Kidney (tissue), 14 donors: Measurements from ENCODE around the gene ERCC1. TPM values are rescaled to one million over a fixed set of nuclear protein-coding genes. Genes with fewer than 3 reads are reported as not detected.

Experiments
- DNase-seq, 5 donors: peaks; one replicate each; pipeline ENCODE4 v3.0.0-alpha.2; 2013 to 2020
- FAIRE-seq: peaks from 2 replicates; lab custom pipeline; 2012; peaks lifted over from hg19 to GRCh38; lab: Jason Lieb, UNC
- H3K27ac ChIP-seq, 2 donors: one replicate each; pipeline ENCODE4 v1.7.0; 2013; ENCODE audit warnings: low read depth in 2 of 2, low read length in 2 of 2, inconsistent platforms in 1 of 2
- H3K27me3 ChIP-seq: one replicate; pipeline ENCODE4 v1.7.1; 2013; ENCODE audit warnings: low read length, inconsistent platforms; ENCODE audit not compliant: control insufficient read depth, insufficient read depth
- H3K36me3 ChIP-seq, 3 donors: one replicate each; pipeline versions ENCODE4 v1.7.0 to v1.7.1; 2013; ENCODE audit warnings: low read length in 3 of 3, control low read depth in 1 of 3, inconsistent platforms in 1 of 3; ENCODE audit not compliant: insufficient read depth in 3 of 3, control insufficient read depth in 2 of 3
- H3K4me1 ChIP-seq, 3 donors: one replicate each; pipeline versions ENCODE4 v1.7.0 to v1.7.1; 2013; ENCODE audit warnings: low read length in 3 of 3, inconsistent platforms in 1 of 3, low read depth in 1 of 3; ENCODE audit not compliant: control insufficient read depth in 2 of 3, insufficient read depth in 2 of 3
- H3K4me3 ChIP-seq, 3 donors: one replicate each; pipeline versions ENCODE4 v1.7.0 to v1.8.1; 2013; ENCODE audit warnings: low read length in 3 of 3, control low read depth in 1 of 3, inconsistent platforms in 1 of 3
- H3K9ac ChIP-seq, 3 donors: one replicate each; pipeline versions ENCODE4 v1.7.0 to v1.7.1; 2013; ENCODE audit warnings: low read length in 3 of 3, control low read depth in 1 of 3, inconsistent platforms in 1 of 3
- H3K9me3 ChIP-seq, 3 donors: one replicate each; pipeline versions ENCODE4 v1.7.0 to v1.7.1; 2013; ENCODE audit warnings: low read length in 3 of 3, control low read depth in 1 of 3, inconsistent platforms in 1 of 3; ENCODE audit not compliant: control insufficient read depth in 2 of 3, insufficient read depth in 1 of 3
- intact Hi-C: fragments of 100-400 bp; cut with DNase I; formaldehyde crosslinking; loops from one replicate; pipeline ENCODE4 v1.11.1; 2022
- polyA plus RNA-seq: library from polyadenylated mRNA; stranded (reverse); fragments of 350-450 nt; fragmentation: Illumina TruSeq; extraction: RNeasy Lipid Tissue Mini Kit (QIAGEN cat#74804); gene quantifications from one replicate; pipeline ENCODE4 v1.2.3, GENCODE V29; 2014; ENCODE audit warnings: low read depth, low replicate concordance; ENCODE audit not compliant: insufficient read depth
- total RNA-seq: library from RNA; stranded (reverse); fragmentation: NEBNext Ultra II Directional; extraction: Animal tissue kit (Norgen Biotek cat#: 25700); gene quantifications from one replicate; pipeline ENCODE4 v1.2.1, GENCODE V29; 2021
- TF ChIP-seq, protein P1 (sequence below): IDR thresholded peaks from 3 replicates; pipeline ENCODE4 v1.5.1; 2012; ENCODE audit warnings: mild to moderate bottlenecking, moderate library complexity, borderline replicate concordance; ENCODE audit not compliant: insufficient read depth; ENCODE audit errors: extremely low read depth
- donor health status: control.
- donor health status: control.
- donor health status: control.
- donor health status: control.
- donor health status: control.
- donor health status: DM: yes; HTN: yes; CAD: no.
- donor health status: Normal renal cell carcinoma (clear cell type).

ERCC1 gene
- total and polyA plus RNA-seq, 2 donors from 2014 or later: 60.8 to 107 TPM

DNA sequence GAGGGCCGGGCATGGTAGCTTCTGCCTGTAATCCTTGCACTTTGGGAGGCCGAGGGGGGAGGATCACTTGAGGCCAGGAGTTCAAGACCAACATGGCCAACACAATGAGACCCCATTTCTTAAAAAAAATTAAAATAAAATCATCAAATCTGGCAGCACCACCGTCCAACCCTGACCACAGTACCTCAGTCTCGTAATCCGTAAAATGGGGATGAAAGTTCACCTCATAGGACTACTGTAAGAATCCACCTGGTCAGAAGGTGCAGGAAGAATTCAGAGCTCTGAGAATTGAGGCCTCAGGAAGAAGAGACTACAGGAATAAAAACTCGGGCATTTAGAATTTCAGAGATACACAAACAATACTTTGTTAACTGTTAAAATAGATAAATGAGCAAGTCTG, 21.9 kb downstream of the ERCC1 start:
- Histone ChIP-seq H3K9ac (no peak overlapping the region), H3K4me3 (no peak overlapping the region), H3K9me3 (no peaks in the 10 kb centered on the region), H3K27me3 (peaks cover 15% of the 10 kb centered on the region), H3K36me3 (no peaks in the 10 kb centered on the region), H3K27ac (no peak overlapping the region), H3K4me1 (peaks cover 0 to 10% (median 9%) of the 10 kb centered on the region in 3 donors)
- TF ChIP-seq, protein P1, sequence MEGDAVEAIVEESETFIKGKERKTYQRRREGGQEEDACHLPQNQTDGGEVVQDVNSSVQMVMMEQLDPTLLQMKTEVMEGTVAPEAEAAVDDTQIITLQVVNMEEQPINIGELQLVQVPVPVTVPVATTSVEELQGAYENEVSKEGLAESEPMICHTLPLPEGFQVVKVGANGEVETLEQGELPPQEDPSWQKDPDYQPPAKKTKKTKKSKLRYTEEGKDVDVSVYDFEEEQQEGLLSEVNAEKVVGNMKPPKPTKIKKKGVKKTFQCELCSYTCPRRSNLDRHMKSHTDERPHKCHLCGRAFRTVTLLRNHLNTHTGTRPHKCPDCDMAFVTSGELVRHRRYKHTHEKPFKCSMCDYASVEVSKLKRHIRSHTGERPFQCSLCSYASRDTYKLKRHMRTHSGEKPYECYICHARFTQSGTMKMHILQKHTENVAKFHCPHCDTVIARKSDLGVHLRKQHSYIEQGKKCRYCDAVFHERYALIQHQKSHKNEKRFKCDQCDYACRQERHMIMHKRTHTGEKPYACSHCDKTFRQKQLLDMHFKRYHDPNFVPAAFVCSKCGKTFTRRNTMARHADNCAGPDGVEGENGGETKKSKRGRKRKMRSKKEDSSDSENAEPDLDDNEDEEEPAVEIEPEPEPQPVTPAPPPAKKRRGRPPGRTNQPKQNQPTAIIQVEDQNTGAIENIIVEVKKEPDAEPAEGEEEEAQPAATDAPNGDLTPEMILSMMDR: no peak
- intact Hi-C loops: no loop called here
- FAIRE-seq (no peak), DNase-seq (no peak)

DNA sequence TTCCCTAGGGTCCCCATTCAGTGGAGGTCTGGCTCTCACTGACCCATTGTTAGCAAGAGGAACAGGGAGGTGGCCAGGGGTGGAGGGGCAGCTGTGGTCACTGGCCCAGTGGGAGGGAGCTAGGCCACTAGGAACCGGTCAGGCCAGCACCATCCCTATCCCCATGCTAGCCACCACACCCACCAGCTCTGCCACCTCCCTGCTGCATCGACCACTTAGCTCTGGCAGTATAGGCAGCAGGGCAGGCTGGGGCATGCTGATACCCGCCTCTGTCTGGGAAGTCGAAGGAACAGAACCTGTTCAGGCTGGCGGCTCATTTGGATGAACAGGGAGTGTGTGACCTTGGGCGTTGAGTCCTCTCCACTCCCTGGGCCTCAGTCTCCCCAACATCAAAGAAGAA, 23.5 kb downstream of the ERCC1 start:
- no peaks in the 10 kb centered on the region for H3K9me3 ChIP-seq
- no peaks in the 10 kb centered on the region for H3K36me3 ChIP-seq
- H3K4me1 ChIP-seq: peaks cover 0 to 9% (median 8%) of the 10 kb centered on the region in 3 donors
- DNase-seq (peak in 1 of 5 donors; percentile 42), FAIRE-seq (no peak)
- H3K4me3 ChIP-seq: no peak overlapping the region
- H3K27me3 ChIP-seq: peaks cover 18% of the 10 kb centered on the region
- H3K9ac ChIP-seq: no peak overlapping the region
- no peak overlapping the region for H3K27ac ChIP-seq
- TF ChIP-seq, protein P1: no peak
- intact Hi-C loops: no loop called here

DNA sequence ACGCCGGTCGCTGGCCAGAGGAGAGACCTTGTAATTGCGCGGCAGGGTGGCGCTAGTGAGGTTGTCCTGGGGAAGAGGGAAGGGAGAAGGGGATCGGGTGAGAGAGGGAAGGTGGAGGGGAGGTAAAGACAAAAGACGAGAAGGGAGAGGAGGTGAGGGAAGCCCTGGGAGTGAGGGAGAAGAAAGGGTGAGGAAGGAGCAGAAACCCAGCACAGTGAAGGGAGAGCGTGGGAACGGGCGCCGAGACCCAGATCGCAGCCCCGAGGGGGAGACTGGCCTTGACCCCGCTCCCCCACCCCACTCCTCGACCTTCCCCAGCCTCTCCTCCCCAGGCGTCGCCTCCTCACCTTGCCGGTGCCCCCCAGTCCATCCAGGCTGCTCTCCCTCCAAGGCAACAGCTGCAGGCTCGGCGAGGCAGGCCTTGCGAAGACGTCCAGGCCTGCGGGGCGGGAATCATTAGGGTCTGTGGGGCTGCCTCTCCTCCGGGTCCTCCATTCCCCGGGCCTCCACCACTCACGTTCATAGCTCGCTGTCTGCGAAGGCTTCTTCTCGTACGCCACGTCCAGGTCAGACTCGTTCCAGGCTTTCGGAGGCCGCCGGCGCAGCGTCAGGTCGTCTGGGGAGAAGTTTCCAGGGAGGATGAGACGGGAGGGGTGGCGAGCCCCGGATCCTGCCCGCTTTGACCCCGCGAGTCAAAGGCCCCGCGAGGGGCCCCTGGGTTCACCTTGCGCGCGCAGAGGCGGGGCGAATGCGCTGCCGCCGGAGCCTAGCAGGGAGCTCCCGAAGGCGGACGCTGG, 27.7 kb downstream of the ERCC1 start:
- DNase-seq (peak in 1 of 5 donors; percentile 48), FAIRE-seq (no peak)
- Histone ChIP-seq H3K27me3 (peaks cover 5% of the 10 kb centered on the region), H3K4me3 (no peak overlapping the region), H3K27ac (no peak overlapping the region), H3K9ac (no peak overlapping the region), H3K9me3 (no peaks in the 10 kb centered on the region), H3K36me3 (no peaks in the 10 kb centered on the region), H3K4me1 (peaks cover 0 to 2% (median 0%) of the 10 kb centered on the region in 3 donors)
- TF ChIP-seq, protein P1: no peak
- intact Hi-C loops: no loop called here
